OCI-LY3 (cell line): Measurements from ENCODE around the gene PPARG.

Source experiments
- H2AFZ ChIP-seq: fragments of 200-600, 300-600 bp; shearing (Covaris generic); 2 replicates; pipeline ENCODE4 v1.6.0; 2014; ENCODE audit warnings: antibody characterized with exemption, low read depth, low read length
- H3K27ac ChIP-seq: fragments of 200-600, 300-600 bp; sonication (generic); 2 replicates; pipeline ENCODE4 v1.5.1; 2014; ENCODE audit warnings: mild to moderate bottlenecking, low read length, moderate library complexity, mixed read lengths
- H3K27me3 ChIP-seq: fragments of 200-600, 300-600 bp; sonication (generic); 2 replicates; pipeline ENCODE4 v1.6.1; 2014; ENCODE audit warnings: low read depth, low read length, mixed read lengths
- H3K36me3 ChIP-seq: fragments of 200-600, 300-600 bp; sonication (generic); replicated peaks from 2 replicates; pipeline ENCODE3; 2014; ENCODE audit warnings: low read depth, low read length, mixed read lengths
- H3K4me1 ChIP-seq: fragments of 300-600, 200-600 bp; sonication (generic); 2 replicates; pipeline ENCODE4 v1.6.1; 2014; ENCODE audit warnings: low read length, mixed read lengths
- H3K4me2 ChIP-seq: fragments of 200-600, 300-600 bp; sonication (generic); 2 replicates; pipeline ENCODE4 v1.6.1; 2014; ENCODE audit warnings: low read length, mixed read lengths
- H3K4me3 ChIP-seq: fragments of 300-600, 200-600 bp; sonication (generic); 2 replicates; pipeline ENCODE4 v1.5.1; 2014; ENCODE audit warnings: antibody characterized with exemption, mild to moderate bottlenecking, low read length, moderate library complexity
- H3K79me2 ChIP-seq: fragments of 300-600, 200-600 bp; shearing (Covaris generic); 2 replicates; pipeline ENCODE4 v1.6.1; 2014; ENCODE audit warnings: mild to moderate bottlenecking, low read length, mixed read lengths
- H3K9ac ChIP-seq: fragments of 300-600, 200-600 bp; shearing (Covaris generic); 2 replicates; pipeline ENCODE4 v1.6.0; 2014; ENCODE audit warnings: mild to moderate bottlenecking, low read length, moderate library complexity
- H3K9me3 ChIP-seq: fragments of 200-600, 300-600 bp; shearing (Covaris generic); 2 replicates; pipeline ENCODE4 v1.6.1; 2014; ENCODE audit warnings: low read length, mixed read lengths; ENCODE audit not compliant: insufficient read depth
- H4K20me1 ChIP-seq: fragments of 200-600, 300-600 bp; sonication (generic); 2 replicates; pipeline ENCODE4 v1.6.1; 2016; ENCODE audit warnings: low read length, mixed read lengths; ENCODE audit not compliant: insufficient read depth
- CTCF ChIP-seq: fragments of 200-600, 300-600 bp; sonication (generic); IDR thresholded peaks from 2 replicates; pipeline ENCODE4 v1.5.1; 2014; ENCODE audit warnings: antibody characterized with exemption, low read length, low read depth
- EZH2phosphoT487 ChIP-seq: fragments of 200-600 bp; shearing (Covaris generic); IDR thresholded peaks from 2 replicates; pipeline ENCODE4 v1.6.1; 2018; ENCODE audit warnings: antibody characterized with exemption, mixed run types, low read depth

Gene PPARG

GRCh38 chr3:12356996-12357395 lies 68.1 kb downstream of the PPARG start:
- no peaks in the 10 kb centered on the region for H3K79me2 ChIP-seq
- H3K27ac ChIP-seq: no peak overlapping the region
- no peaks in the 10 kb centered on the region for H3K4me1 ChIP-seq
- H2AFZ ChIP-seq: no peak overlapping the region
- H3K9me3 ChIP-seq: no peaks in the 10 kb centered on the region
- no peak overlapping the region for H3K9ac ChIP-seq
- H3K27me3 ChIP-seq: peaks cover 6% of the 10 kb centered on the region
- no peak for TF ChIP-seq CTCF
- H3K4me3 ChIP-seq: no peak overlapping the region
- no peak overlapping the region for H3K4me2 ChIP-seq
- H4K20me1 ChIP-seq: no peaks in the 10 kb centered on the region
- no peaks in the 10 kb centered on the region for H3K36me3 ChIP-seq

- no peaks in the 10 kb centered on the region for H3K4me1 ChIP-seq
Measured at GRCh38 chr3:12357456-12357855, 68.6 kb downstream of the PPARG start.

GRCh38 chr3:12363397-12364195 lies 74.7 kb downstream of the PPARG start:
- Histone ChIP-seq H3K4me1 (no peaks in the 10 kb centered on the region), H3K9me3 (no peaks in the 10 kb centered on the region), H3K27ac (no peak overlapping the region), H3K79me2 (no peaks in the 10 kb centered on the region), H3K36me3 (no peaks in the 10 kb centered on the region), H3K4me2 (no peak overlapping the region), H3K27me3 (no peaks in the 10 kb centered on the region), H2AFZ (no peak overlapping the region), H3K9ac (no peak overlapping the region), H4K20me1 (no peaks in the 10 kb centered on the region), H3K4me3 (no peak overlapping the region)
- TF ChIP-seq EZH2phosphoT487: no peak
- no peak for TF ChIP-seq CTCF

More at GRCh38 chr3:12357456-12357855, 68.6 kb downstream of the PPARG start:
- no peak for TF ChIP-seq EZH2phosphoT487
- no peak for TF ChIP-seq CTCF
- no peaks in the 10 kb centered on the region for H3K79me2 ChIP-seq
- H3K27ac ChIP-seq: no peak overlapping the region
- H4K20me1 ChIP-seq: no peaks in the 10 kb centered on the region
- H3K4me3 ChIP-seq: no peak overlapping the region
- H3K9ac ChIP-seq: no peak overlapping the region
- no peak overlapping the region for H3K4me2 ChIP-seq
- H2AFZ ChIP-seq: no peak overlapping the region
- H3K36me3 ChIP-seq: no peaks in the 10 kb centered on the region
- no peaks in the 10 kb centered on the region for H3K9me3 ChIP-seq
- peaks cover 4% of the 10 kb centered on the region for H3K27me3 ChIP-seq

- Histone ChIP-seq H3K4me1 (no peaks in the 10 kb centered on the region), H3K27me3 (peaks cover 6% of the 10 kb centered on the region; the same call in 1 of the 2 replicates), H3K9ac (no peak overlapping the region), H3K4me3 (no peak overlapping the region), H2AFZ (no peak overlapping the region), H3K27ac (no peak overlapping the region), H3K9me3 (no peaks in the 10 kb centered on the region), H4K20me1 (no peaks in the 10 kb centered on the region), H3K79me2 (no peaks in the 10 kb centered on the region), H3K4me2 (no peak overlapping the region), H3K36me3 (no peaks in the 10 kb centered on the region)
- TF ChIP-seq CTCF (no peak), EZH2phosphoT487 (no peak)
Measured at GRCh38 chr3:12367346-12367745, 78.5 kb downstream of the PPARG start.
